ENCODE data around the gene MPC1. TPM values are rescaled to one million over a fixed set of nuclear protein-coding genes. Genes with fewer than 3 reads are reported as not detected.

Gene MPC1
- total RNA-seq, 1 donor from 2014 or later = 69.7 TPM

GRCh38 chr6:166325383-166326042 is 57.2 kb downstream of the MPC1 start:
- FAIRE-seq (no peak), DNase-seq (ENCODE audit: low spot score in 2 of 2) (no peak)

GRCh38 chr6:166323395-166323794 is 59.3 kb downstream of the MPC1 start:
- no peak for DNase-seq (ENCODE audit: low spot score in 2 of 2)
- no peak for FAIRE-seq

- FAIRE-seq (no peak), DNase-seq (ENCODE audit: low spot score in 2 of 2) (no peak)
Measured at GRCh38 chr6:166318649-166319600, 63.8 kb downstream of the MPC1 start.

GRCh38 chr6:166318227-166318626 is 64.5 kb downstream of the MPC1 start:
- FAIRE-seq (no peak), DNase-seq (ENCODE audit: low spot score in 2 of 2) (no peak)

- DNase-seq (ENCODE audit: low spot score in 2 of 2) = no peak
- FAIRE-seq = no peak
Measured at GRCh38 chr6:166317261-166318212, 65.2 kb downstream of the MPC1 start.

GRCh38 chr6:166315436-166315835 is 67.3 kb downstream of the MPC1 start:
- DNase-seq (ENCODE audit: low spot score in 2 of 2) (no peak), FAIRE-seq (no peak)

Other genes starting within 250 kb of the MPC1 start
- not detected for gene TBXT, start 215.1 kb downstream of the MPC1 start, total RNA-seq
- under 0.01 TPM for gene PRR18, start 74.5 kb downstream of the MPC1 start, total RNA-seq
- 20.0 TPM for gene SFT2D1, start 40.4 kb downstream of the MPC1 start, total RNA-seq
- gene RAMACL, start 203.7 kb upstream of the MPC1 start, total RNA-seq = 0.82 TPM
- 24.9 TPM for gene RPS6KA2, start 244.3 kb upstream of the MPC1 start, total RNA-seq

Data from frontal cortex (tissue), 4 donors.